Endothelial cell of umbilical vein (primary cell): ENCODE measurements around the gene THAP11. TPM values are rescaled to one million over a fixed set of nuclear protein-coding genes. Genes with fewer than 3 reads are reported as not detected.

Experiments
- BruUV-seq: library from RNA; stranded (reverse); fragments of 400-500 nt; replicated peaks from 2 replicates; lab custom pipeline; 2021; lab: Mats Ljungman, UMichigan
- CTCF ChIA-PET: fragments of 300-600, 350-600 bp; sonication (Branson Sonifier 250); formaldehyde crosslinking; loops from one replicate; lab custom pipeline; 2021; ENCODE audit warnings: antibody characterized with exemption, inconsistent platforms; lab: Charles Lee
- POLR2A ChIA-PET: fragments of 300-600, 350-600 bp; sonication (Branson Sonifier 250); formaldehyde crosslinking; loops from one replicate; lab custom pipeline; 2021; ENCODE audit warnings: antibody characterized with exemption, inconsistent platforms; lab: Charles Lee
- DNase-seq: peaks from one replicate; pipeline ENCODE4 v3.0.0-alpha.2; 2011; ENCODE audit warnings: low read depth, low spot score
- FAIRE-seq: peaks from 2 replicates; lab custom pipeline; 2011; peaks lifted over from hg19 to GRCh38; lab: Jason Lieb, UNC
- H2AFZ ChIP-seq: 2 replicates; pipeline ENCODE4 v1.6.0; 2012; ENCODE audit warnings: low read depth, low read length, control low read depth, inconsistent platforms
- H3K27ac ChIP-seq: 2 replicates; pipeline ENCODE4 v1.5.1; 2011; ENCODE audit warnings: low read depth, mild to moderate bottlenecking, control low read depth, low read length, moderate library complexity; ENCODE audit not compliant: insufficient read depth
- H3K27me3 ChIP-seq, 2 experiments: 2 replicates each; pipeline versions ENCODE4 v1.6.0 to v1.6.1; 2011; ENCODE audit warnings: low read length in 2 of 2, mixed read lengths in 1 of 2; ENCODE audit not compliant: control insufficient read depth in 2 of 2, insufficient read depth in 2 of 2
- H3K36me3 ChIP-seq, 2 experiments: 2 replicates in 1 of 2; 3 replicates in 1 of 2; pipeline ENCODE4 v1.5.1; 2011; ENCODE audit warnings: low read length in 2 of 2, mild to moderate bottlenecking in 1 of 2, moderate library complexity in 1 of 2; ENCODE audit not compliant: control insufficient read depth in 2 of 2, insufficient read depth in 2 of 2; ENCODE audit errors: extremely low read depth in 1 of 2
- H3K4me1 ChIP-seq: 3 replicates; pipeline ENCODE4 v1.5.1; 2011; ENCODE audit warnings: mild to moderate bottlenecking, low read length; ENCODE audit not compliant: control insufficient read depth, insufficient read depth; ENCODE audit errors: extremely low read depth
- H3K4me2 ChIP-seq: 2 replicates; pipeline ENCODE4 v1.6.1; 2011; ENCODE audit warnings: low read length, control low read depth, mixed read lengths; ENCODE audit not compliant: insufficient read depth
- H3K4me3 ChIP-seq, 3 experiments: fragments of 200-600 bp in 1 of 3; sonication (generic), shearing (Covaris generic) in 1 of 3; replicated peaks in 1 of 3; 2 replicates each; pipeline ENCODE4 v1.5.1; 2011 to 2016; ENCODE audit warnings: control low read depth in 3 of 3, low read length in 3 of 3, mild to moderate bottlenecking in 2 of 3, inconsistent platforms in 1 of 3, low read depth in 1 of 3, moderate library complexity in 1 of 3; ENCODE audit not compliant: insufficient read depth in 1 of 3
- H3K79me2 ChIP-seq: 2 replicates; pipeline ENCODE4 v1.6.0; 2012; ENCODE audit warnings: low read length, inconsistent platforms; ENCODE audit not compliant: control insufficient read depth, insufficient read depth
- H3K9ac ChIP-seq: replicated peaks from 2 replicates; pipeline ENCODE3; 2011; ENCODE audit warnings: low read length, control low read depth; ENCODE audit not compliant: insufficient read depth; ENCODE audit errors: extremely low read depth
- H3K9me1 ChIP-seq: replicated peaks from 3 replicates; pipeline ENCODE4 v1.6.0; 2011; ENCODE audit warnings: mild to moderate bottlenecking, low read length; ENCODE audit not compliant: control insufficient read depth, insufficient read depth; ENCODE audit errors: extremely low read depth
- H3K9me3 ChIP-seq: replicated peaks from 2 replicates; pipeline ENCODE4 v1.5.1; 2012; ENCODE audit warnings: low read length, inconsistent platforms; ENCODE audit not compliant: control insufficient read depth, insufficient read depth
- H4K20me1 ChIP-seq: replicated peaks from 2 replicates; pipeline ENCODE3; 2011; ENCODE audit warnings: mild to moderate bottlenecking, low read length; ENCODE audit not compliant: control insufficient read depth, insufficient read depth; ENCODE audit errors: extremely low read depth
- EZH2 ChIP-seq: IDR thresholded peaks from 2 replicates; pipeline ENCODE4 v1.6.1; 2012; ENCODE audit warnings: borderline replicate concordance, low read depth, mild to moderate bottlenecking, moderate library complexity, low read length, inconsistent platforms; ENCODE audit not compliant: severe bottlenecking
- FOS ChIP-seq: IDR thresholded peaks from 2 replicates; pipeline ENCODE4 v1.6.1; 2011; ENCODE audit warnings: mild to moderate bottlenecking, low read length, moderate library complexity, borderline replicate concordance; ENCODE audit not compliant: insufficient read depth
- GATA2 ChIP-seq: IDR thresholded peaks from 2 replicates; pipeline ENCODE4 v1.7.0; 2011; ENCODE audit warnings: low read depth, mild to moderate bottlenecking, moderate library complexity, mixed read lengths, low read length; ENCODE audit not compliant: insufficient read length, insufficient read depth
- JUN ChIP-seq: IDR thresholded peaks from 2 replicates; pipeline ENCODE4 v1.6.1; 2011; ENCODE audit warnings: borderline replicate concordance, low read depth; ENCODE audit not compliant: insufficient read length, insufficient read depth
- MAX ChIP-seq: IDR thresholded peaks from 2 replicates; pipeline ENCODE4 v1.6.1; 2011; ENCODE audit not compliant: insufficient read depth, insufficient read length
- MYC ChIP-seq: IDR thresholded peaks from one replicate; pipeline ENCODE4 v1.6.1; 2011; ENCODE audit warnings: mild to moderate bottlenecking, low read depth, low read length
- POLR2A ChIP-seq: IDR thresholded peaks from 2 replicates; pipeline ENCODE4 v1.6.1; 2012; ENCODE audit warnings: low read depth, mild to moderate bottlenecking, control low read depth, low read length
- POLR2AphosphoS5 ChIP-seq: IDR thresholded peaks from 2 replicates; pipeline ENCODE4 v1.6.1; 2012; ENCODE audit warnings: low read depth, mild to moderate bottlenecking, control low read depth, low read length, moderate library complexity; ENCODE audit not compliant: insufficient read depth
- dilution Hi-C: fragments of 300-500 bp; cut with MboI; formaldehyde crosslinking; loops from one replicate; pipeline ENCODE4 v1.15.0; 2019; ENCODE audit warnings: low sequenced_read_pairs; ENCODE audit not compliant: extremely low pct_ligation_motif_present
- intact Hi-C: fragments of 100-400 bp; cut with micrococcal nuclease; formaldehyde crosslinking; loops from one replicate; pipeline ENCODE4 v1.10.0; 2022
- polyA plus RNA-seq, 4 experiments: library from polyadenylated mRNA; depleted of rRNA in 3 of 4; stranded (reverse) in 3 of 4; unstranded in 1 of 4; fragments of >200 nt; gene quantifications; 2 replicates each; pipeline versions ENCODE4 v1.2.1 to v1.2.3, GENCODE V29; 2011 to 2012; ENCODE audit warnings: missing spikeins in 1 of 4
- total RNA-seq: library from RNA; stranded (reverse); gene quantifications from 2 replicates; pipeline ENCODE4 v1.2.3, GENCODE V29; 2021
- TF ChIP-seq, protein P1 (sequence below), 2 donors: IDR thresholded peaks; 1 replicate in 1 of 2; 2 replicates in 1 of 2; pipeline ENCODE4 v1.5.1; 2011; ENCODE audit warnings: low read length in 2 of 2, mild to moderate bottlenecking in 2 of 2, moderate library complexity in 2 of 2, control low read depth in 1 of 2, inconsistent platforms in 1 of 2, low read depth in 1 of 2; ENCODE audit not compliant: insufficient read depth in 1 of 2; ENCODE audit errors: extremely low read depth in 1 of 2

Gene THAP11
- total and polyA plus RNA-seq, 2 donors (not counting 3 experiments of a cell fraction or from before 2014, with no cell fraction given) = 24.0 to 25.9 TPM

- H3K4me1 ChIP-seq = peaks cover 9% of the 10 kb centered on the region
- no TSS peak for BruUV-seq
- H3K36me3 ChIP-seq = peaks cover 2 to 31% of the 10 kb centered on the region in 2 experiments
- H2AFZ ChIP-seq = no peak overlapping the region
- no peaks in the 10 kb centered on the region for H3K9me3 ChIP-seq
- FAIRE-seq (peak; percentile 28), DNase-seq (no peak)
- POLR2A ChIA-PET = no interaction called here
- no peak overlapping the region for H3K9ac ChIP-seq
- TF ChIP-seq MAX = no peak
- no peak for TF ChIP-seq POLR2A
- TF ChIP-seq FOS = no peak
- TF ChIP-seq POLR2AphosphoS5 = no peak
- TF ChIP-seq GATA2 = no peak
- no peak for TF ChIP-seq EZH2
- TF ChIP-seq, protein P1, sequence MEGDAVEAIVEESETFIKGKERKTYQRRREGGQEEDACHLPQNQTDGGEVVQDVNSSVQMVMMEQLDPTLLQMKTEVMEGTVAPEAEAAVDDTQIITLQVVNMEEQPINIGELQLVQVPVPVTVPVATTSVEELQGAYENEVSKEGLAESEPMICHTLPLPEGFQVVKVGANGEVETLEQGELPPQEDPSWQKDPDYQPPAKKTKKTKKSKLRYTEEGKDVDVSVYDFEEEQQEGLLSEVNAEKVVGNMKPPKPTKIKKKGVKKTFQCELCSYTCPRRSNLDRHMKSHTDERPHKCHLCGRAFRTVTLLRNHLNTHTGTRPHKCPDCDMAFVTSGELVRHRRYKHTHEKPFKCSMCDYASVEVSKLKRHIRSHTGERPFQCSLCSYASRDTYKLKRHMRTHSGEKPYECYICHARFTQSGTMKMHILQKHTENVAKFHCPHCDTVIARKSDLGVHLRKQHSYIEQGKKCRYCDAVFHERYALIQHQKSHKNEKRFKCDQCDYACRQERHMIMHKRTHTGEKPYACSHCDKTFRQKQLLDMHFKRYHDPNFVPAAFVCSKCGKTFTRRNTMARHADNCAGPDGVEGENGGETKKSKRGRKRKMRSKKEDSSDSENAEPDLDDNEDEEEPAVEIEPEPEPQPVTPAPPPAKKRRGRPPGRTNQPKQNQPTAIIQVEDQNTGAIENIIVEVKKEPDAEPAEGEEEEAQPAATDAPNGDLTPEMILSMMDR (IDR thresholded peaks at IDR 0.05; ENCODE audit: extremely low read depth in 1 of 2, insufficient read depth in 1 of 2, low read depth in 1 of 2, low read length in 2 of 2) = no peak
- no peak for TF ChIP-seq MYC
- no peak for TF ChIP-seq JUN
- H3K27me3 ChIP-seq = no peaks in the 10 kb centered on the region
- intact Hi-C loops = no loop called here
- CTCF ChIA-PET = interaction anchor here (1.6 kb wide), 1 partner anchor 11 kb away, joined by 7 read pairs; no protein-coding TSS in a partner anchor
- no peak overlapping the region for H3K27ac ChIP-seq
- no peak overlapping the region for H3K4me3 ChIP-seq
- dilution Hi-C loops = no loop called here
- peaks cover 82% of the 10 kb centered on the region for H3K79me2 ChIP-seq
- H3K9me1 ChIP-seq = no peaks in the 10 kb centered on the region
- H3K4me2 ChIP-seq = no peak overlapping the region
- H4K20me1 ChIP-seq = peaks cover 2% of the 10 kb centered on the region
Observed at GRCh38 chr16:67860589-67861398, 18.7 kb downstream of the THAP11 start.
